Thymus (tissue), 11 donors: Measurements from ENCODE around the gene SHH. TPM values are rescaled to one million over a fixed set of nuclear protein-coding genes. Genes with fewer than 3 reads are reported as not detected.

Experiments used
- DNase-seq, 9 donors: peaks; one replicate each; pipeline ENCODE4 v3.0.0-alpha.2; 2013; ENCODE audit warnings: low spot score in 9 of 9, low read depth in 6 of 9, missing footprints in 1 of 9
- H3K27ac ChIP-seq, 2 donors: one replicate each; pipeline ENCODE4 v1.5.1; 2013; ENCODE audit warnings: control low read depth in 1 of 2, low read depth in 1 of 2, low read length in 1 of 2, mild to moderate bottlenecking in 1 of 2, moderate library complexity in 1 of 2
- H3K27me3 ChIP-seq, 2 donors: one replicate each; pipeline ENCODE4 v1.5.1; 2013; ENCODE audit warnings: low read length in 1 of 2; ENCODE audit not compliant: control insufficient read depth in 2 of 2, insufficient read depth in 1 of 2
- H3K36me3 ChIP-seq, 2 donors: one replicate each; pipeline ENCODE4 v1.5.1; 2013; ENCODE audit warnings: low read length in 1 of 2, mild to moderate bottlenecking in 1 of 2, moderate library complexity in 1 of 2; ENCODE audit not compliant: control insufficient read depth in 2 of 2, insufficient read depth in 2 of 2
- H3K4me1 ChIP-seq, 2 donors: one replicate each; pipeline ENCODE4 v1.5.1; 2013; ENCODE audit warnings: low read length in 2 of 2; ENCODE audit not compliant: control insufficient read depth in 2 of 2, insufficient read depth in 2 of 2
- H3K4me3 ChIP-seq, 2 donors: one replicate each; pipeline ENCODE4 v1.5.1; 2013; ENCODE audit warnings: low read length in 2 of 2, control low read depth in 1 of 2, mild to moderate bottlenecking in 1 of 2
- H3K9me3 ChIP-seq, 2 donors: one replicate each; pipeline ENCODE4 v1.5.1; 2013; ENCODE audit warnings: low read length in 1 of 2, mild to moderate bottlenecking in 1 of 2; ENCODE audit not compliant: control insufficient read depth in 2 of 2, insufficient read depth in 1 of 2
- WGBS: extraction: QIAGEN DNeasy Blood & Tissue Kit; methylation state at CpG from one replicate; pipeline ENCODE4 v1.1.7; 2013; 5-methylcytosine and 5-hydroxymethylcytosine counted together
- polyA plus RNA-seq: library from polyadenylated mRNA; stranded (reverse); fragments of 200-250 nt; gene quantifications from one replicate; pipeline ENCODE4 v1.2.3, GENCODE V29; 2013
- total RNA-seq: library from RNA; stranded (reverse); fragments of 120-200 nt; gene quantifications from one replicate; pipeline ENCODE4 v1.2.4, GENCODE V29; 2013
- donor health status: healthy.

SHH gene
- total and polyA plus RNA-seq, 2 donors = 0.05 to 0.09 TPM

DNA sequence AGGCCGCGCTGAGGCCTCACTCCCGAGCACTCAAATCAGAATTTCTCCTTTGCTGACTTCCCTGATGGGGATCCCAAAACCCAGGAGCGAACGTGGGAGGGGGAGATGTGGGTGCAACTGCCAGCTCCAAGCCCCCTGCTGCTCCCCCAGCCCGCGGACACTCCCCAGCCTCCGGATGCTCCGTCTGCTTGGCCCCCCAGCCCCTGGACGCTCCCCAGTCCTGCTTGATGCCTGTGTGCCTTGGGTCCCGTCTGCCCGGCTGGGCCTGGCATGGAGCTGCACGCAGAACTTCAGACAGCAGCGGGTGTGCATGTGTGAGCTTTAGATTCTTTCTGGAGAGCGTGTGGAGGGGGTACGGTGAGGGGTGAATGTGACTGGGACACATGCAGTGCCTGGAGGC, 4.7 kb upstream of the SHH start:
- no peaks in the 10 kb centered on the region for H3K4me1 ChIP-seq
- no peak overlapping the region for H3K27ac ChIP-seq
- peaks cover 38 to 52% of the 10 kb centered on the region in 2 donors for H3K27me3 ChIP-seq
- H3K36me3 ChIP-seq = no peaks in the 10 kb centered on the region
- 96% methylated on average over 16 of the region's 16 CpGs for WGBS
- DNase-seq = no peak
- no peaks in the 10 kb centered on the region for H3K9me3 ChIP-seq
- no peak overlapping the region for H3K4me3 ChIP-seq

GRCh38 chr7:155816192-155816508, 3.9 kb upstream of the SHH start:
- Histone ChIP-seq H3K4me1 (no peaks in the 10 kb centered on the region), H3K27me3 (peaks cover 46 to 61% of the 10 kb centered on the region in 2 donors), H3K36me3 (no peaks in the 10 kb centered on the region), H3K4me3 (no peak overlapping the region), H3K9me3 (no peaks in the 10 kb centered on the region), H3K27ac (no peak overlapping the region)
- 94% methylated on average over 12 of the region's 12 CpGs for WGBS
- no peak for DNase-seq

DNA sequence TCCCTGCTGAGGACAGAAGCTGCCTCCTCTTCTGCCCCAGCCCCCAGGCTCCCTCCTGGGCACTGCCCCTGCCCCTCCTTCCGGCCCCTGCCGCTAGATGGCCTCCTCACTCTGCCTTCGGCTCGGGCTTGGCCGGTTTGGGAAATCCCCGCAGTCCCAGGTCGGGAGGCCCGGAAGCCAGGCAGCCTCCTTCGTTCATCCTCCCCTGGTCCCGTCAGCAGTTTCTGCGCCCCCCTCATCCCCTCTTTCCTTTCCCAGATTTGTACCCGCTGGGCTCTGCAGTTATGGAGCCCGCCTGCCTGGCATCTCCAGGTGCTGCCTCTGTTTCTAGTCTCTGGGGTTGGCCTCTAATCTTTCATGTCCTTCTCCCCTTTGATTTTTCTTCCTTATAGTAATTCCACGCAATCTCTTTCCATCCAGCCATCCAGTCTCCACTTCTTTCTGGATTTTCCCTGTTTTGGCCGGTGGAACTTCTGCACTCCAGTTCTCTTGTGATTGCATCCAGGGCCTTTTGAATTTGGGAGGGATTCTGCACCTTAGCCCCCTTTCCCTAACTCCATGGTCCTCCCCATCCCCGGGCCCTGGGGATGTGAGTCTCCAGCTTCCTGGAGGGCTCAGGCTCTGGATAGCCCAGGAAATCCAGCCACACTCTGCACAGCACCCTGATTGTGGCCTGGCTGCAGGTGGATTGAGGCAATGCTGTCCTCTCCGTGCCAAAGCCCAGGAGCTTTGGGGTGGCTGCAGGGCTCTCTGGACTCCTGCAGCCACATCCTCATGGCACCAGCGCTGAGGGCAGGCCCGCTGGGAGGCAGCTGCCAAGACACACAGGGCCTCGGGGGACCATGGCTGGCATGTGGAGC, 3.3 kb upstream of the SHH start:
- Histone ChIP-seq H3K27ac (no peak overlapping the region), H3K36me3 (no peaks in the 10 kb centered on the region), H3K27me3 (peaks cover 51 to 64% of the 10 kb centered on the region in 2 donors), H3K9me3 (no peaks in the 10 kb centered on the region), H3K4me1 (no peaks in the 10 kb centered on the region), H3K4me3 (no peak overlapping the region)
- DNase-seq = peak in 6 of 9 donors; percentile 18 to 56 (median 40)
- 35% methylated on average over 20 of the region's 20 CpGs for WGBS

DNA sequence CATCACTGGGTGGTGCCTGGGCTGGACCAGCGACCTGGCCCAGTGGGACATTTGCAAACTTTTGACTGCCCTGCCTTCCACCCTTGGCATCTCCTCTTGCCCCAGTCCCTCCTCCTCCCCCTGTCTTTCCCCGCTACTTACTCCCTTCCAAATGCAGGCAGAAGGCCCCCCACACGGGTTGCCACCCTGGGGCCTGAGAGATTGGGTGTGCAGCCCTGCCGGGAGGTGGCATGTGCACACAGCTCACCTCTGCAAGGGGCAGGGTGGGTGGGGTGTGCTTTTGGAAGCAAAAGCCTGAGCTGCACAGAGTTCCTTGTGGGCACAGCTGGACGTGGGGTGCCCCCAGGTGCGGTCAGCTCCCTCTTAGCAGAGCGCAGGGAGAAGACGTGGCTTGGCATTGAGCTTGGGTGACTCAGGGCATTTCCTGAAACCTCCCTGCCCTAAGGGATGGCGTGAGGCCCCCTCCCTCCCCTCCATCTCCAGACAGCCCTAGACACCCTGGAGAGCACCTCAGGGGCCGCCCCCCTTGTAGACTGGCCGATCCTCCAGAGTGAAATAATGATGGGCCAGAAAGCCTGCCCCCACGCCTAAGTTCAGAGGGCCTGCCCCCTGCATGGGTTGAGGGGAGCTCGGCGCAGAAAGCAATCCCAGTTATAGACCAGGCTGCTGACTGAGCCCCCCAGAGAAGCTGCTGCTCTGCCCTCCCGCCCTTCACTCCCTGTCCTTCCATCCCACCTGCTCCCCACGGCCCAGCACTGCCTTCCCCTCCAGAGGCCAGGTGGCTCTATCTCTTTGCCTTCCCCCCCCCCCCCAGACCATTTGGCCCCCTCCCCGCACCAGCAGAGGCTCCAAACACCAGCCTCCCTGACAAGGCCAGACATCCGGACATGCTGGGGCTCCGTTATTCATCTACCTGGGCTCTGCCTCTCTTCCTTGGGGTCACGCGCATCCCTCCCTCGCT, 2.3 kb upstream of the SHH start:
- Histone ChIP-seq H3K27ac (no peak overlapping the region), H3K36me3 (no peaks in the 10 kb centered on the region), H3K9me3 (no peaks in the 10 kb centered on the region), H3K4me1 (no peaks in the 10 kb centered on the region), H3K27me3 (peaks cover 60 to 73% of the 10 kb centered on the region in 2 donors), H3K4me3 (no peak overlapping the region)
- DNase-seq = no peak
- WGBS = 13% methylated on average over 22 of the region's 22 CpGs

DNA sequence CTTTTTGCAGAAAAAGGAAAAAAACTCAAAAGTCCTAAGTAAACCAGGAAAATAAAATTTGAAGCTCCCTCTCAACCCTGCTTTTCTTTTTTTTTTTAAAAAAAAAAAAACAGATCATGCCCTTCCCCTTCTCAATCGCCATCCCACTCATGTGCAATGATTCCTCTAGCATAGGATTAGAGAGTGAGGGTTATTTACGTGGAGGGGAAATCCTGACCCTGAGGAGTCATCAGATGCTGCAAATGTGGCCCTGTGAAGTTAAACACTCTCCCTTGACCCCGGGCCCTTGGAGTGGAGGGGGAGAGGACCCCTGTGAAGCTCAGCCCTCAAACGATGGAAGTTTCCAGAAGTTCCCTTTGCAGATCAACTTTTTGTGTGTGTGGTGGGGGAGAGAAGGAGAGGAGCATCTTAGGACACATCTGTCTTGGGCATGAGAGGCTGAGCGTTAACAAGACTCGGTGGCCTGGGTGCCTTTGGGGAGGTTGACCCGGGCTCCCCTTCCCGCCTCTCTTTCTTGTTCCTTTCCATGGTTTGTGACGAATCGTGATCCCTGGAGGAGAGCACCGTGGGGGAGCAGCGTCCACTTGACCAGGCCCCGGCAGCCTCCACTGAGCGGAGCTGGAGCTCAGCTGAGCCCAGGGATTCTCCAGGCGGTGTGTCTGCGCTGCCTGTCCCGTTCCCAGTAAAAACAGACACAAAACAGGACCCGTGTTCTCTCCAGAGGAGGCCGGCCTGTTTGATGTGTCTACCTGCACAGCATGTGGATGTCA, 1.5 kb upstream of the SHH start:
- no peak for DNase-seq
- no peaks in the 10 kb centered on the region for H3K9me3 ChIP-seq
- H3K36me3 ChIP-seq = no peaks in the 10 kb centered on the region
- H3K27me3 ChIP-seq = peaks cover 69 to 78% of the 10 kb centered on the region in 2 donors
- 13% methylated on average over 19 of the region's 19 CpGs for WGBS
- no peak overlapping the region for H3K4me3 ChIP-seq
- no peak overlapping the region for H3K27ac ChIP-seq
- no peaks in the 10 kb centered on the region for H3K4me1 ChIP-seq

DNA sequence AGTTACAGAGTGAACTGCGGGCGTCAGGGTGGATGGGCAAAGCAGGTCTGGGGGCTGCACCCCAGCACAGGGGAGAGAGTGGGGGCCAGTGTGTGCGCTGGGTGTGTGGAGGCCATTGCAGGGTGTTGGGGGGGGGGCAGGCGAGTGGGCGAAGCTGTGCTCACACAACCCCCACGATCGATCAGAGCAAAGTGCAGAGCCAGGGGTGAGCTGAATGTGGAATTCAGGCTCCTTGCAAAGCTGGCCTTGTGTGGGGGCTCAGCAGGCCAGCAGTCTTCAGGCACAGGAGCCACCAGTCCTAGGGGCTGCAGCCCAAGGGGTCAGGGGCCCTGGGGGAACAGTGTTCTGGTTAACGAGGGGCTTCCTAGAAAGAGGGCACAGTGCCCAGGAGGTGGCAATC, 862 bp upstream of the SHH start:
- Histone ChIP-seq H3K36me3 (no peaks in the 10 kb centered on the region), H3K9me3 (no peaks in the 10 kb centered on the region), H3K27ac (no peak overlapping the region), H3K27me3 (peaks cover 75 to 81% of the 10 kb centered on the region in 2 donors), H3K4me3 (no peak overlapping the region), H3K4me1 (no peaks in the 10 kb centered on the region)
- DNase-seq = no peak
- 10% methylated on average over 8 of the region's 8 CpGs for WGBS

- H3K4me1 ChIP-seq = no peaks in the 10 kb centered on the region
- H3K27me3 ChIP-seq = peaks cover 91 to 95% of the 10 kb centered on the region in 2 donors
- no peak for DNase-seq
- WGBS = 6% methylated on average over 13 of the region's 13 CpGs
- no peak overlapping the region for H3K27ac ChIP-seq
- peaks cover 0 to under 1% of the 10 kb centered on the region in 2 donors for H3K9me3 ChIP-seq
- H3K36me3 ChIP-seq = no peaks in the 10 kb centered on the region
- H3K4me3 ChIP-seq = no peak overlapping the region
Observed at GRCh38 chr7:155811560-155811894, 736 bp downstream of the SHH start.

DNA sequence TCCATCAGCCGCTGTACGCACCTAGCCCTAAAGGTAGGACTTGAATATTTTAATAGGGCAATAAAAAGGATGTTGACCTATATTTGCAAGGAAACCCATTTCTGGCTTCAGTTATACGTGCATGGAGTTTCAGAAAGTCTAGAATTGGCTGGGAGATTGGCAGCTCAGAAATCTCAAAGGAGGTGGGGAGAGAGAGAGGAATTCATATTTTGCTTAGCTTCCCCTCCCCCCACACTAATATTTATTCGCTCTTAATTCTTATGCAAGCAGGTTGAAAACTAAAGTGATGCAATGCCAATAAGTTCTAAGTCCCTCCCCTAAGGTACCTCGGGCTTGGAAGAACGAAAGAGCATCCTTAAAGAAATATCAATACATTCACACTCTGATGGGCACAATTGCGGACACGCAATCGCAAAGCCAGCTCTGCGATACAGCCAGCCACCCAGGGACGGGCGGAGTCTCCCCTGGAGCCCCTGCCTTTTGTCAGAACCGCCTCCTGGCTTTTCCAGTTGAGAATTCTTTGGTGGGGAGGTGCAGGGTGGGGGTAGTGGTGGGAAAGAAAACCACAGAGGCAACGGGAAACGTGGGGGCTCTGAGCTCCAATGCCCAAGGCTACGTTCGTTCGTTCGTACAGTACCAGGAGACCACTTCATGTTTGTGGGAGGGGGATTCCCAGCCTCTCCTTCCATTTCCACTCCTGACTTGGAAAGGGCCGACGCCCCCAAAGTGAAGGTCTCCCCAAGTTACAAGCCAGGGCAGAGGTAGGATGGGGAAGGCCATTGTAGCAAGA, 1.3 kb downstream of the SHH start:
- peaks cover 0 to 2% of the 10 kb centered on the region in 2 donors for H3K4me1 ChIP-seq
- H3K27ac ChIP-seq = no peak overlapping the region
- no peak for DNase-seq
- H3K27me3 ChIP-seq = peaks cover 94 to 97% of the 10 kb centered on the region in 2 donors
- H3K4me3 ChIP-seq = no peak overlapping the region
- H3K36me3 ChIP-seq = no peaks in the 10 kb centered on the region
- 8% methylated on average over 21 of the region's 21 CpGs for WGBS
- peaks cover 0 to 2% of the 10 kb centered on the region in 2 donors for H3K9me3 ChIP-seq
